ENCODE results near the gene ROBO3. TPM values are rescaled to one million over a fixed set of nuclear protein-coding genes. Genes with fewer than 3 reads are reported as not detected.
A peak's percentile ranks its signal among the peaks of the same experiment; 100 is the strongest.

The ROBO3 gene
- 4.9 to 12.0 TPM (median 10.9 TPM) in 3 replicates for total RNA-seq
- long read RNA-seq, partial matches to known transcripts: 4 of 6 reads
- long read RNA-seq, other reads (novel, unspliced or antisense): 2 of 6 reads

- no peak within 1 kb of the TSS for H3K27ac Mint-ChIP-seq (ENCODE audit: unreplicated experiment)
- no peak for TF ChIP-seq CTCF (IDR thresholded peaks at IDR 0.05)
- no peaks in the 10 kb centered on the region for H3K9me3 Mint-ChIP-seq (ENCODE audit: low read depth)
- H3K4me3 Mint-ChIP-seq (ENCODE audit: unreplicated experiment): peak within 1 kb of the TSS; percentile 63
- peaks cover 28% of the 10 kb centered on the region for H3K4me1 Mint-ChIP-seq (ENCODE audit: low read depth)
- no peak for DNase-seq (ENCODE audit: low spot score)
- no peaks in the 10 kb centered on the region for H3K36me3 Mint-ChIP-seq (ENCODE audit: low read depth)
- H3K27me3 Mint-ChIP-seq (ENCODE audit: low read depth): peaks cover 85% of the 10 kb centered on the region
These were observed at the start of gene ROBO3 for GRCh38 chr11:124865181-124865901. Gene ROBO3 (plus strand): TSS chr11:124865432. CDS start chr11:124865578, 146 bp downstream.

- Mint-ChIP-seq H3K36me3 (ENCODE audit: low read depth) (no peaks in the 10 kb centered on the region), H3K4me1 (ENCODE audit: low read depth) (no peaks in the 10 kb centered on the region), H3K27me3 (ENCODE audit: low read depth) (peaks cover 51% of the 10 kb centered on the region), H3K27ac (ENCODE audit: unreplicated experiment) (no peak overlapping the region), H3K4me3 (ENCODE audit: unreplicated experiment) (no peak overlapping the region), H3K9me3 (ENCODE audit: low read depth) (no peaks in the 10 kb centered on the region)
- TF ChIP-seq CTCF (IDR thresholded peaks at IDR 0.05): no peak
- no peak for DNase-seq (ENCODE audit: low spot score)
These were observed 48.2 kb upstream of the ROBO3 start for GRCh38 chr11:124817036-124817435.

- DNase-seq (ENCODE audit: low spot score): no peak
These were observed 43.1 kb upstream of the ROBO3 start for GRCh38 chr11:124821995-124822730.

GRCh38 chr11:124823512-124824376 is 41.5 kb upstream of the ROBO3 start:
- DNase-seq (ENCODE audit: low spot score): no peak
- no peak for TF ChIP-seq CTCF (IDR thresholded peaks at IDR 0.05)
- Mint-ChIP-seq H3K36me3 (ENCODE audit: low read depth) (no peaks in the 10 kb centered on the region), H3K27ac (ENCODE audit: unreplicated experiment) (no peak overlapping the region), H3K4me1 (ENCODE audit: low read depth) (no peaks in the 10 kb centered on the region), H3K4me3 (ENCODE audit: unreplicated experiment) (no peak overlapping the region), H3K9me3 (ENCODE audit: low read depth) (peaks cover 2% of the 10 kb centered on the region), H3K27me3 (ENCODE audit: low read depth) (peaks cover 29% of the 10 kb centered on the region)

More at GRCh38 chr11:124821995-124822730, 43.1 kb upstream of the ROBO3 start:
- H3K27ac Mint-ChIP-seq (ENCODE audit: unreplicated experiment): no peak overlapping the region
- H3K4me3 Mint-ChIP-seq (ENCODE audit: unreplicated experiment): no peak overlapping the region
- peaks cover 2% of the 10 kb centered on the region for H3K9me3 Mint-ChIP-seq (ENCODE audit: low read depth)
- H3K4me1 Mint-ChIP-seq (ENCODE audit: low read depth): no peaks in the 10 kb centered on the region
- peaks cover 40% of the 10 kb centered on the region for H3K27me3 Mint-ChIP-seq (ENCODE audit: low read depth)
- TF ChIP-seq CTCF (IDR thresholded peaks at IDR 0.05): no peak
- H3K36me3 Mint-ChIP-seq (ENCODE audit: low read depth): no peaks in the 10 kb centered on the region

GRCh38 chr11:124825876-124826275 is 39.4 kb upstream of the ROBO3 start:
- Mint-ChIP-seq H3K4me3 (ENCODE audit: unreplicated experiment) (no peak overlapping the region), H3K36me3 (ENCODE audit: low read depth) (no peaks in the 10 kb centered on the region), H3K27me3 (ENCODE audit: low read depth) (peaks cover 26% of the 10 kb centered on the region), H3K27ac (ENCODE audit: unreplicated experiment) (no peak overlapping the region), H3K4me1 (ENCODE audit: low read depth) (no peaks in the 10 kb centered on the region), H3K9me3 (ENCODE audit: low read depth) (peaks cover 2% of the 10 kb centered on the region)
- no peak for TF ChIP-seq CTCF (IDR thresholded peaks at IDR 0.05)
- no peak for DNase-seq (ENCODE audit: low spot score)
